Measurements from ENCODE around the gene COA1.

Gene COA1

GRCh38 chr7:43650457-43651052, 78.8 kb downstream of the COA1 start:
- no peak for ATAC-seq
- peaks cover 39% of the 10 kb centered on the region for H3K36me3 Mint-ChIP-seq (ENCODE audit: low read depth)
- H3K27me3 Mint-ChIP-seq, result no peaks in the 10 kb centered on the region
- no peak for DNase-seq
- H3K4me1 Mint-ChIP-seq, result peaks cover 95% of the 10 kb centered on the region
- peak overlapping the region; percentile 98 for H3K27ac Mint-ChIP-seq
- H3K4me3 Mint-ChIP-seq, result peak overlapping the region; percentile 74
- peaks cover 7% of the 10 kb centered on the region for H3K9me3 Mint-ChIP-seq

GRCh38 chr7:43649755-43650274, 79.5 kb downstream of the COA1 start:
- DNase-seq (peak; percentile 49), ATAC-seq (peak; percentile 45)
- Mint-ChIP-seq H3K27ac (peak overlapping the region; percentile 98), H3K4me1 (peaks cover 99% of the 10 kb centered on the region), H3K4me3 (peak overlapping the region; percentile 74), H3K9me3 (peaks cover 6% of the 10 kb centered on the region), H3K27me3 (no peaks in the 10 kb centered on the region), H3K36me3 (ENCODE audit: low read depth) (peaks cover 42% of the 10 kb centered on the region)

DNA sequence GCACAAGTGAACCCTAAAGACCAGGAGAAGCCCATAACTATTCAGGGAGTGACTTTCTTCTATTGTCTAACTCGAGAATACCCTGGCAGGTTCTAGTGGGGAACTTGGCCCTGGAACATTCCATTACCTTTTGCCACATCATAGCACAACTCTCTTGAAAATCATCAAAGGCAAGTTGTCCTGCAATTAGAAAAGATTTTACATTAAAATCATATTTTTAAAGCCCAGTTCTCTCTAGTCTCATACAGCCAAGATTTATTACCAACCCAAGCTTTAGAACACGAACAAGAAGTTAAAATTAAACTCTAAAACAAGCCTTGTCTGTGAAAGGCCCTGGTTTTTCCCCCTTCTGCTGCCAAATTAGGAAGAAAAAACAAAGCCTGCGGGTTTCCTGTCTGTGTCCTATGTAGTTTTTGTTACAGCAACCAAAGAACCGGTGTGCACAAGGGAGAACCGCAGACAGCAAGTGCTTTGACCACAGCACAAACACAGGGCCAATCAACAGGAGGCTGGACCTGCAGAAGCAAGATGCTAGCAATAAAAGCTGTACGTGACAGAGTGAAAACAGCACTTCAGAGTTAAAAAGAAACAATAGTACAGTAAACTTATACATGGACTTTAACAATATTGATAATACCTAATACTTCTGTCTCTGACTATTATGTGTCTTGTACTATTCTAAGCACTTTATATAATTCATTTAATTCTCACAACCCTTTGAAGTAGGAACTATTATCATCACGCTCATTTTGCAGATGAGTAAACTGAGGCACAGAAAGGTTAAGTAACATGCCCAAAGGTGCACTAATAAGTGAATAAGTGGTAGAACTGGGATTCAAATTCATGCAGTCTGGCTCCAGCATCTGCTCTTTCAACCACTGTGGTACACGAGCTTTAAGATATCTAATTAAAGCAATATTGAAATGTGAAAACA, 80.6 kb downstream of the COA1 start:
- Mint-ChIP-seq H3K27ac (peak overlapping the region; percentile 98), H3K9me3 (no peaks in the 10 kb centered on the region), H3K36me3 (ENCODE audit: low read depth) (peaks cover 43% of the 10 kb centered on the region), H3K27me3 (no peaks in the 10 kb centered on the region), H3K4me3 (peak overlapping the region; percentile 74), H3K4me1 (peaks cover 99% of the 10 kb centered on the region)
- ATAC-seq, result peak; percentile 22
- peak; percentile 60 for DNase-seq

DNA sequence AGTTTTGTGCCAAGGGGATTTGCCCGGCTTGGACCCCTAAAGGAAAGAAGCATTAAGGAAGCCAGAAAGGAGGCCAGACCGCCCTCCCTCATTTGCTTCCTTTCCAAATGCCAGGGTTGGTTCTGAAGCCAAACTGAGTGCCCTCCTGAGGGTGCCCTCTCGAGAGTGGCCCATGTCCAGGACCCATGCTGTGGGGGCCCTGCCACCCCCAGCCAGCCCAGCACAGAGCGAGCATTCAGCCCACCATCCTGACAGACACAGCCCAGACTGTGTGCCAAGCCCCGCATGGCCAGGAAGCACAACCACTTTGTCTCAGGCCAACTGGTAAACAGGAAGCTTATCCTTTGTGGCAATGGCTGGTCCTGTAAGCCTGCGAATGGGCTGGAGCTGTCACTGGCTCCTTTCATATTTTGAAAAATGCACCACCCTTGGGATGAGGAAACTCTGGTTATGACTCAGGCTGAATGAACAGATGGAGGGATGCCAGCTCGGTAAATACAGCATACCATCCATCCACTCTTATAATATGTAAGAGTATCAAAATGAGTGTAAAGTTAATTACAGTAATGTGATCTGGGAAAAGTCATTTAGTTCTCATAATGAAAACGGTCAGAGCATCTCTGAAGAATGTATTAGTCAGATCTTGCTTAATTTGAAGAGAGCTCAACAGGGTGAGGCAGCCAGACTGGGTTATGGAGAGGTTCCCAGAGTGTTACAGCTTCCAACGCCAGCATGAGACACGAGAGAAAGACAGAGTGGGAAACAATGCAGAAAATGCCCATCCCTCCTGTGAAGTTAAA, 81.5 kb downstream of the COA1 start:
- Mint-ChIP-seq H3K4me1 (peaks cover 99% of the 10 kb centered on the region), H3K36me3 (ENCODE audit: low read depth) (peaks cover 44% of the 10 kb centered on the region), H3K9me3 (no peaks in the 10 kb centered on the region), H3K27me3 (no peaks in the 10 kb centered on the region), H3K4me3 (peak overlapping the region; percentile 74), H3K27ac (peak overlapping the region; percentile 98)
- peak; percentile 74 for ATAC-seq
- DNase-seq, result peak; percentile 51

- Mint-ChIP-seq H3K27me3 (no peaks in the 10 kb centered on the region), H3K4me1 (peaks cover 99% of the 10 kb centered on the region), H3K9me3 (no peaks in the 10 kb centered on the region), H3K4me3 (peak overlapping the region; percentile 74), H3K36me3 (ENCODE audit: low read depth) (peaks cover 47% of the 10 kb centered on the region), H3K27ac (peak overlapping the region; percentile 98)
- DNase-seq, result no peak
- no peak for ATAC-seq
Observed at GRCh38 chr7:43647339-43647672, 82.0 kb downstream of the COA1 start.

DNA sequence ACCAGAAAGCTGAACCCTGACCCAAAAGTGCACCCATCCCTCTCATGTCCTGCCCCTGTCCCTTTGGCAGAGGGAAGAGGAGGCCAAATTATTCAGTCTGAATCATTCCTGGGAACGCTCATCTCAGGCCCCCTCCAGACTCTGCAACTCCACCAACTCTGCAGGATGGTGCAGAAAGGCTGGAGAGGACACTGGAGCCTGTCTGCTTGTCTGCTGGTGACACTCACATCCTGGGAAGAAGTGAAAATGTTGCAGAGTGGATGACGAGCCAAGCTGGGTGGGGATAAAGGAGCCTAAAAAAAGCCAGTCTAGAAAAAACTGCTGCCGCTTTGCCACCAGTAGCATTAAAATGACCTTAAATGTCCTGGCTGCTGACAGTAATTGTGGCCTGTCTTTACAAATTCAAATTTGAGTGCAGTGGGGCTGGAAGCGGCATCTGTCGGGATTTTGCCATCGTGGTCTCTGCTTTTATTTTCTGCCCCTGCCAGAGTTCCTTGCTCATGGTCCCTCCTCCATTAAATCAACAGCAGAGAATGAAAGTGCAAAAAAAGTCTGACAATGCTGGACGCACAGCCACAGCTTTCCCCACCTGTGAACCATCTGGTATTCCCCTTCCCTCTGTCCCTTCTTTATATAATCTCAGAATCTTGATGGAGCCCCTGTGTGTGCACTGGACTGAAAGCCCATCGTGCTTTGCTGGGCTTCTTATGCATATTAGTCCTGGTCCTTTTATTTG, 82.6 kb downstream of the COA1 start:
- H3K36me3 Mint-ChIP-seq (ENCODE audit: low read depth), result peaks cover 46% of the 10 kb centered on the region

DNA sequence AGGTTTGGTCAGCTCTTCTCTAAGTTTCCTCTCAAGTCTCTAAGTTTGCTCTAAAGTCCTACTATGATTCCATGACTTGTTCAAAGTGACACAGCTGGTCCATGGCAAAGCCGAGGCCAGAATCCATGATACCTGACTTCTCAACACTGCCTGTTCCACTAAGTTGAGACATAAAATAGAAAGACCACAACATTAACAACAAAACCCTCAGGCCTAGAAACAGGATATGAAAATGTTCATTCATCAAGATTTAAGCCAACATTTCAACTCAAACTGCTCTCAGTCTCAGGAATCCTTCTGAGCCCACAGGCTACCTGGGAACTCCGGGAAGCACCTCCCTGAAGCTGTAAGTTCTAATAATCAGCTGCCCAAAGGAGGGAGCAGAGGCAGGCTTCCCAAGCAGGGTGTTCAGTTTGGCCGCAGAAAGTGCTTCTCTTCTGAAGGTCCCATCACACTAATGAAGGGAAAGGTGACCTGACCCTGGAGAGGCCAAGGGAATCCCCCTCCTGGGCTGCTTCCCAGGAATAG, 83.6 kb downstream of the COA1 start:
- no peak for DNase-seq
- peaks cover 49% of the 10 kb centered on the region for H3K36me3 Mint-ChIP-seq (ENCODE audit: low read depth)
- ATAC-seq, result no peak
- H3K27ac Mint-ChIP-seq, result peak overlapping the region; percentile 37
- peaks cover 95% of the 10 kb centered on the region for H3K4me1 Mint-ChIP-seq
- no peak overlapping the region for H3K4me3 Mint-ChIP-seq
- no peaks in the 10 kb centered on the region for H3K27me3 Mint-ChIP-seq
- no peaks in the 10 kb centered on the region for H3K9me3 Mint-ChIP-seq

More for the DNA sequence above, 82.6 kb downstream of the COA1 start:
- DNase-seq, result no peak
- Mint-ChIP-seq H3K9me3 (no peaks in the 10 kb centered on the region), H3K4me3 (peak overlapping the region; percentile 74), H3K27ac (peak overlapping the region; percentile 98), H3K4me1 (peaks cover 98% of the 10 kb centered on the region), H3K27me3 (no peaks in the 10 kb centered on the region)
- ATAC-seq, result no peak

DNA sequence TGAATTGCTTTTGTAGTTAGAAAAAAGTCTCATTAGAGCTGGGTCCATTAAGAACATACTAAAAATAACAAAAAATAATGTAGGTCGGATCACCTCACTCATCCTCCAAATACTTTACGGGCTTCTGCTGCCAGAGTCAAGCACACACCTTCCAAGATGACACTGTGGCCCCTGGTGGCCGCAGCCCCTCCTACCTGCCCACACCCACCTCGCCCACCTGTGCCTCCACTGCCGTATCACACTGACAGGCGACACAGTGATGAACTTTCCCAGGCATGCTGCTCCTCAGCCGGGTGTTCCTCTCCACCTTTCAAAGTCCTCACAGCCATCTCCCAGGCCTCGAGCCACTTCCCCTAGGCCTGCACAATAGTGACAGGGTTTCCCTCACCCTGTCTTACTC, 85.5 kb downstream of the COA1 start:
- Mint-ChIP-seq H3K4me3 (no peak overlapping the region), H3K27ac (peak overlapping the region; percentile 83), H3K27me3 (no peaks in the 10 kb centered on the region), H3K4me1 (peaks cover 94% of the 10 kb centered on the region), H3K36me3 (ENCODE audit: low read depth) (peaks cover 65% of the 10 kb centered on the region), H3K9me3 (no peaks in the 10 kb centered on the region)
- ATAC-seq (no peak), DNase-seq (no peak)

GRCh38 chr7:43642897-43643630, 86.3 kb downstream of the COA1 start:
- no peak for ATAC-seq

DNA sequence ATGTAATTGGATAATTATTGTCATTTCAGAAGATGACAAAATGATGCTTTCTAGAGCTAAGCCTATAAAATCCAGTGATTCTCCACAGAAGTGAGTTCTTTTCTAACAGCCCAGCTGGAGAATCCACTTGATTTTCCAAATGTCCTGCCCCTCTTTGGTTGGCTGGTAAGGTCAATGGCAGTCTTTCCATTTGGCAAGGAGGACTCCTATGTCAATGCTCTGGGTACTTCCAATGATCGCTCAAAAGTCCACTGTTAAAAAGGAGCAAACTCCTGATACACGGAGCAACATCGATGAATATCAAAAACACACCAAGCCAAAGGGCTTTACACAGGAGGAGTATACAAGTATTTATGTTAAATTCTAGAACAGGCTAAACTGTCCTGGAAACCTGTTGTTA, 88.6 kb downstream of the COA1 start:
- H3K36me3 Mint-ChIP-seq (ENCODE audit: low read depth), result peaks cover 78% of the 10 kb centered on the region
- no peak overlapping the region for H3K4me3 Mint-ChIP-seq
- H3K4me1 Mint-ChIP-seq, result peaks cover 92% of the 10 kb centered on the region
- no peaks in the 10 kb centered on the region for H3K27me3 Mint-ChIP-seq
- no peaks in the 10 kb centered on the region for H3K9me3 Mint-ChIP-seq
- H3K27ac Mint-ChIP-seq, result peak overlapping the region; percentile 47
- ATAC-seq (no peak), DNase-seq (no peak)

More at GRCh38 chr7:43642897-43643630, 86.3 kb downstream of the COA1 start:
- H3K4me3 Mint-ChIP-seq, result no peak overlapping the region
- peak overlapping the region; percentile 83 for H3K27ac Mint-ChIP-seq
- peaks cover 94% of the 10 kb centered on the region for H3K4me1 Mint-ChIP-seq
- H3K36me3 Mint-ChIP-seq (ENCODE audit: low read depth), result peaks cover 68% of the 10 kb centered on the region
- H3K27me3 Mint-ChIP-seq, result no peaks in the 10 kb centered on the region
- DNase-seq, result no peak
- H3K9me3 Mint-ChIP-seq, result no peaks in the 10 kb centered on the region

DNA sequence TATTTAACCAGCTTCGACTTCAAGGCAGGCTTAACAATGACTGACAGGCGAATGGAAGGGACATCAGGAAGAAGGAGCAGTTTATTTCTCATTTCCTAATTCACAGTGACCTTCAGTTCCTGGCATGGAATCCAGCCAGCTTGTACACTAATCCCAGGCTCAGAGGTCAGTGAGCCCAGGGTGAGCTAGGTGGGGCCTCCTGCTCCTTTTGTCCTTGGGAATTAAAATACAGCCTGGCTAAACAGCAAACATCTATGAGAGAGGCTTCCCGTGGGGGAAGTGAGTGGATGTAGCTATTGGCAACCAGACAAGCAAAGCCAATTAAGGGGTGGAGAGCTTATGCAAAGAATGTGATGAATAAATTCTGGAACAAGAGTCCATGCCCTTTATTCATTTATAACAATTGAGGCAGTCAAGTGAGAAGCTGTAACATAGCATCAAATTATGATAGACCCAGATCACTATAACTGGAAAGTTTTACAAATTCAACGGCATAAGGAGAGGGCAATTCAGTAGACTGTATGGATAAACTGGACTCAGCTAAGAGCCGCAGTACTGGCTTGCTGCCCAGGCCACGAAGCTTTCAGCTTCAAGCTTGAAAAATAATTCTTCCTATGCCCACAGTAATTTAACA, 89.3 kb downstream of the COA1 start:
- H3K27ac Mint-ChIP-seq, result peak overlapping the region; percentile 66
- no peak for DNase-seq
- H3K4me1 Mint-ChIP-seq, result peaks cover 90% of the 10 kb centered on the region

GRCh38 chr7:43637114-43637806, 92.1 kb downstream of the COA1 start:
- Mint-ChIP-seq H3K27ac (peak overlapping the region; percentile 71), H3K9me3 (no peaks in the 10 kb centered on the region), H3K4me3 (peak overlapping the region; percentile 13), H3K4me1 (peaks cover 89% of the 10 kb centered on the region), H3K27me3 (no peaks in the 10 kb centered on the region), H3K36me3 (ENCODE audit: low read depth) (peaks cover 79% of the 10 kb centered on the region)
- ATAC-seq, result peak; percentile 73
- DNase-seq, result no peak

More for the DNA sequence above, 89.3 kb downstream of the COA1 start:
- no peak for ATAC-seq
- no peak overlapping the region for H3K4me3 Mint-ChIP-seq
- H3K36me3 Mint-ChIP-seq (ENCODE audit: low read depth), result peaks cover 78% of the 10 kb centered on the region
- H3K9me3 Mint-ChIP-seq, result no peaks in the 10 kb centered on the region
- no peaks in the 10 kb centered on the region for H3K27me3 Mint-ChIP-seq

All from activated naive CD8-positive, alpha-beta T cell treated with anti-CD3 and anti-CD28 coated beads, Interleukin-2, amount 50 U/mL, for 24 hours (primary cell).